Measurements from ENCODE around the gene USP37.

Gene USP37

DNA sequence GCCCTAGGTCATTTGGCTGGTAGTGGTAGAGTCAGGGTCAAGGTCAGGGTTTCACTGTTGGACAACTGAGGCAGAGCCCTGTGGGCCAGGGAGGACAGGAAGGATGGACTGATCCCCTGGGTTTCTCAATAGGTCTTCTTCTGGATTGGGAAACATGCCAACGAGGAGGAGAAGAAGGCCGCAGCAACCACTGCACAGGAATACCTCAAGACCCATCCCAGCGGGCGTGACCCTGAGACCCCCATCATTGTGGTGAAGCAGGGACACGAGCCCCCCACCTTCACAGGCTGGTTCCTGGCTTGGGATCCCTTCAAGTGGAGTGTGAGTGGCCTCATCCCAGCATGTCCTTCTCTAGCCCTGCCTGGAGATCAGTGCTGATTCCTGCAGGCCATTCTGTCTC, 131.2 kb downstream of the USP37 start:
- Histone ChIP-seq H3K79me2 (ENCODE audit: insufficient read depth, low read length) (no peaks in the 10 kb centered on the region), H3K9me3 (ENCODE audit: insufficient read depth, low read depth, low read length) (no peaks in the 10 kb centered on the region), H4K20me1 (ENCODE audit: insufficient read depth, low read length, poor library complexity, severe bottlenecking) (no peaks in the 10 kb centered on the region), H3K4me3 (ENCODE audit: low read length, poor library complexity, severe bottlenecking) (no peak overlapping the region), H3F3A (ENCODE audit: low read depth) (no peaks in the 10 kb centered on the region), H3K9me2 (replicated peaks; ENCODE audit: low read depth, low read length) (no peaks in the 10 kb centered on the region), H2AFZ (ENCODE audit: low read length) (no peak overlapping the region), H3K4me2 (ENCODE audit: low read depth, low read length, poor library complexity, severe bottlenecking) (no peak overlapping the region), H3K4me1 (ENCODE audit: insufficient read depth, low read length, poor library complexity, severe bottlenecking) (no peaks in the 10 kb centered on the region), H3K36me3 (ENCODE audit: insufficient read depth, low read length) (no peaks in the 10 kb centered on the region), H3K9ac (ENCODE audit: low read depth, low read length, poor library complexity, severe bottlenecking) (no peak overlapping the region), H3K27me3 (ENCODE audit: insufficient read depth, low read length, poor library complexity, severe bottlenecking) (no peaks in the 10 kb centered on the region)
- TF ChIP-seq EZH2phosphoT487 (IDR thresholded peaks at IDR 0.05; ENCODE audit: borderline replicate concordance), result no peak
- TF ChIP-seq, protein P1, sequence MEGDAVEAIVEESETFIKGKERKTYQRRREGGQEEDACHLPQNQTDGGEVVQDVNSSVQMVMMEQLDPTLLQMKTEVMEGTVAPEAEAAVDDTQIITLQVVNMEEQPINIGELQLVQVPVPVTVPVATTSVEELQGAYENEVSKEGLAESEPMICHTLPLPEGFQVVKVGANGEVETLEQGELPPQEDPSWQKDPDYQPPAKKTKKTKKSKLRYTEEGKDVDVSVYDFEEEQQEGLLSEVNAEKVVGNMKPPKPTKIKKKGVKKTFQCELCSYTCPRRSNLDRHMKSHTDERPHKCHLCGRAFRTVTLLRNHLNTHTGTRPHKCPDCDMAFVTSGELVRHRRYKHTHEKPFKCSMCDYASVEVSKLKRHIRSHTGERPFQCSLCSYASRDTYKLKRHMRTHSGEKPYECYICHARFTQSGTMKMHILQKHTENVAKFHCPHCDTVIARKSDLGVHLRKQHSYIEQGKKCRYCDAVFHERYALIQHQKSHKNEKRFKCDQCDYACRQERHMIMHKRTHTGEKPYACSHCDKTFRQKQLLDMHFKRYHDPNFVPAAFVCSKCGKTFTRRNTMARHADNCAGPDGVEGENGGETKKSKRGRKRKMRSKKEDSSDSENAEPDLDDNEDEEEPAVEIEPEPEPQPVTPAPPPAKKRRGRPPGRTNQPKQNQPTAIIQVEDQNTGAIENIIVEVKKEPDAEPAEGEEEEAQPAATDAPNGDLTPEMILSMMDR (conservative IDR thresholded peaks at IDR 0.05; ENCODE audit: low read length), result no peak

DNA sequence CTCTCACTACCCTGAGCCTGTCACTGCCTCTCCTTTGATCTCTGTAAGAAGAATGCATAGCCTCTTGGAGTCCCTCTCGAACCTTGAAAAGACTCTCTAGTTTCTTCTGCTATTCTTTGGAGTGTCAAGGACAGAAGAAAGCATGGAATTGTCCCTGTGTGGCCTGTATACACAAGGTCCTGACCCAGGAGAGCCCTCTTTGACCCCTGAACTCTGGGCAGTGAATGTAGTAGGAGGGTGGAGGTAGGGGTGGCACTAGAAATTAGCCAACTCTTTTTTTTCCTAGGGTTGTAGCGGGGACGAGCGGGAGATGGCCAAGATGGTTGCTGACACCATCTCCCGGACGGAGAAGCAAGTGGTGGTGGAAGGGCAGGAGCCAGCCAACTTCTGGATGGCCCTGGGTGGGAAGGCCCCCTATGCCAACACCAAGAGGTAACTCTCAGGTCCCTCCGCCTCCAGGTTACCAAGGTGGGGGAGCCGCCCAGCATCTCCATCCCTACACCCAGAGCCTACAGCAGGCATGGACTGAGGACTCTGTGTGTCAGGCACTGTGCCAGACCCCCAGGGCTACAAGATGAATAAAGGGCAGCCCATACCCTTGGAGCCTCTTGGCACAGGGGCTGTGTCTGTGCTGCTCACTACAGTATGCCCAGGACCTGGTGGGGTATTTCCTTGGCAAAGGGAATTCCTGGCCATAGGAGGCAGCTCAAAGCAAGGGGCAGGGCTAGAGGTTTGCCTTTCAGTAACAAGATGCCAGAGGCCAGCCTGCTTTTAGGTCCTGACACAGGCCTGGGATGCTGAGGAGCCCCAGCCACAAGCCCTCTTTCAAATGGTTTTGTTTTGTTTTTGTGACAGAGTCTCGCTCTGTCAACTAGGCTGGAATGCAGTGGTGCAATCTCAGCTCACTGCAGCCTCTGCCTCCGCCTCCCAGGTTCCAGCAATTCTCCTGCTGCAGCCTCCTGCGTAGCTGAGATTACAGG, 132.9 kb downstream of the USP37 start:
- no peak overlapping the region for H3K4me2 ChIP-seq (ENCODE audit: low read depth, low read length, poor library complexity, severe bottlenecking)
- H4K20me1 ChIP-seq (ENCODE audit: insufficient read depth, low read length, poor library complexity, severe bottlenecking), result no peaks in the 10 kb centered on the region
- TF ChIP-seq, protein P1 (conservative IDR thresholded peaks at IDR 0.05; ENCODE audit: low read length), result no peak
- TF ChIP-seq EZH2phosphoT487 (IDR thresholded peaks at IDR 0.05; ENCODE audit: borderline replicate concordance), result no peak

DNA sequence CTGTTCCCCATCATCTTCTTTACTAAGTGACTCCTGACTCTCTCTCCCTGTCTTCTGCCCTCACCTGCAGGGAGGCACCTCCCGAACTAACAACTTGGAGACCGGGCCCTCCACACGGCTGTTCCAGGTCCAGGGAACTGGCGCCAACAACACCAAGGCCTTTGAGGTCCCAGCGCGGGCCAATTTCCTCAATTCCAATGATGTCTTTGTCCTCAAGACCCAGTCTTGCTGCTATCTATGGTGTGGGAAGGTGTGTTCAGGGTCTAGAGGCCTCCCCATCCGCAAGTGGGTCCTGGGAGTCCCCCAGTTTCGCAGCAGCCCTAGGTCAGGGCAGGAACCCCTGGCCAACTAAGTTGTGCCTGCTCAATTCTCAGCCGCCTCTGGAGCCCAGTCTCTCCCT, 133.7 kb downstream of the USP37 start:
- peaks cover 3% of the 10 kb centered on the region for H3K4me1 ChIP-seq (ENCODE audit: insufficient read depth, low read length, poor library complexity, severe bottlenecking)
- no peaks in the 10 kb centered on the region for H3K9me3 ChIP-seq (ENCODE audit: insufficient read depth, low read depth, low read length)
- no peaks in the 10 kb centered on the region for H3K36me3 ChIP-seq (ENCODE audit: insufficient read depth, low read length)
- no peaks in the 10 kb centered on the region for H3F3A ChIP-seq (ENCODE audit: low read depth)
- no peak overlapping the region for H3K4me3 ChIP-seq (ENCODE audit: low read length, poor library complexity, severe bottlenecking)
- no peaks in the 10 kb centered on the region for H3K27me3 ChIP-seq (ENCODE audit: insufficient read depth, low read length, poor library complexity, severe bottlenecking)
- no peaks in the 10 kb centered on the region for H3K9me2 ChIP-seq (replicated peaks; ENCODE audit: low read depth, low read length)
- no peak for TF ChIP-seq EZH2phosphoT487 (IDR thresholded peaks at IDR 0.05; ENCODE audit: borderline replicate concordance)
- TF ChIP-seq, protein P1 (conservative IDR thresholded peaks at IDR 0.05; ENCODE audit: low read length), result no peak
- H3K79me2 ChIP-seq (ENCODE audit: insufficient read depth, low read length), result no peaks in the 10 kb centered on the region
- no peak overlapping the region for H3K9ac ChIP-seq (ENCODE audit: low read depth, low read length, poor library complexity, severe bottlenecking)
- H2AFZ ChIP-seq (ENCODE audit: low read length), result no peak overlapping the region
- H3K4me2 ChIP-seq (ENCODE audit: low read depth, low read length, poor library complexity, severe bottlenecking), result no peak overlapping the region
- no peaks in the 10 kb centered on the region for H4K20me1 ChIP-seq (ENCODE audit: insufficient read depth, low read length, poor library complexity, severe bottlenecking)

More for the DNA sequence above, 132.9 kb downstream of the USP37 start:
- H2AFZ ChIP-seq (ENCODE audit: low read length), result no peak overlapping the region
- no peaks in the 10 kb centered on the region for H3K4me1 ChIP-seq (ENCODE audit: insufficient read depth, low read length, poor library complexity, severe bottlenecking)
- no peaks in the 10 kb centered on the region for H3K9me2 ChIP-seq (replicated peaks; ENCODE audit: low read depth, low read length)
- H3K27me3 ChIP-seq (ENCODE audit: insufficient read depth, low read length, poor library complexity, severe bottlenecking), result no peaks in the 10 kb centered on the region
- no peak overlapping the region for H3K9ac ChIP-seq (ENCODE audit: low read depth, low read length, poor library complexity, severe bottlenecking)
- H3K9me3 ChIP-seq (ENCODE audit: insufficient read depth, low read depth, low read length), result no peaks in the 10 kb centered on the region
- no peak overlapping the region for H3K4me3 ChIP-seq (ENCODE audit: low read length, poor library complexity, severe bottlenecking)
- H3F3A ChIP-seq (ENCODE audit: low read depth), result no peaks in the 10 kb centered on the region
- no peaks in the 10 kb centered on the region for H3K79me2 ChIP-seq (ENCODE audit: insufficient read depth, low read length)
- H3K36me3 ChIP-seq (ENCODE audit: insufficient read depth, low read length), result no peaks in the 10 kb centered on the region

Measured in Loucy (cell line).